Activated CD4-positive, alpha-beta T cell treated with anti-CD3 and anti-CD28 coated beads, Interleukin-2, amount 50 U/mL, for 1 hour (primary cell): Measurements from ENCODE around the gene CDCA8.

Experiments used
- DNase-seq: peaks from one replicate; pipeline ENCODE4 v3.0.0-alpha.2; 2020

CDCA8 gene

DNA sequence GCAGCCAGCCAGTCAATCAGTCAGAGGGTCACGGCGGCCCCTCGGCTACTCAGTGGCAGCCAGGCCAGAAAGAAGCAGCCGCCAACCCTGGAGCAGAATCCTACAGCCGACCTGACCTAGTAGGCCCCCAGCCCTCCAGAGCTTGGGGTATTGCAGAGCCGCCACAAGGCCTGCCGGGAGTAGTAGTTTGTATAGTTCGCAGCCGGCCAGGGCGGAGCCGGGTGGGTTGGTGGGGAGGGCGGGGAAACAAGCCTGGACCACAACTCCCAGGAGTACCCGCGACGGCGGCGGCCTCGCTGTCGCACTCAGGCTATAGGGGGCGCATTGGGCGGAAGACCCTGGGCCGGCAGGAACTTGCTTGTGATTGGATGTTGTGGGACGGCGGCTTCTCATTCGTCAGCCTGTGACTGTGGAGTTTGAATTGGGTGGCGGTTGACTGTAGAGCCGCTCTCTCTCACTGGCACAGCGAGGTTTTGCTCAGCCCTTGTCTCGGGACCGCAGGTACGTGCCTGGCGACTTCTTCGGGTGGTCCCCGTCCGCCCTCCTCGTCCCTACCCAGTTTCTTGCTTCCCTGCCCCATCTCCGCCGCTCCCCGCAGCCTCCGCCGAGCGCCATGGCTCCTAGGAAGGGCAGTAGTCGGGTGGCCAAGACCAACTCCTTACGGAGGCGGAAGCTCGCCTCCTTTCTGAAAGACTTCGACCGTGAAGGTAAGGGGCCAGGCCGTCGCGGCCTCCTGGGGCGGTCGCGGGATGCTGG, at the start of gene CDCA8:
CDCA8 (plus strand) TSS at position 439 of the 756 bp plus-strand sequence; CDS start at position 614, 175 bp downstream.
- peak; percentile 98 for DNase-seq

DNA sequence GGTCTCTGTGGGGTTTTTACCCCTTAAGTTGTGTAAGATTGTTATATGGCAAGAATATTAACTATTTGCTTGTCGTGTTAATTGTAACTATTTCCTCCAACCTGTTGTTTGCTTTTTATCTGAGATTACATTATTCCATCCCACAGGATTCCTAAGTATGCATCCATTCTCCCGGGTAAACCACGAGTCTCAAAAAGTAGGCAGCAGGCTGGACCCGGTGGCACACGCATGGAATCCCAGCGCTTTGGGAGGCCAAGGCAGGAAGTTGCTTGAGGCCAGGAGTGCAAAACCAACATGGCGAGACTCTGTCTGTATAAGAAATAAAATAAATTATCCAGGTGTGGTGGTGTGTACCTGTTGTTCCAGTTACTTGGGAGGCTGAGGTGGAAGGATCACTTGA, 45.0 kb upstream of the CDCA8 start:
- DNase-seq, result no peak

DNA sequence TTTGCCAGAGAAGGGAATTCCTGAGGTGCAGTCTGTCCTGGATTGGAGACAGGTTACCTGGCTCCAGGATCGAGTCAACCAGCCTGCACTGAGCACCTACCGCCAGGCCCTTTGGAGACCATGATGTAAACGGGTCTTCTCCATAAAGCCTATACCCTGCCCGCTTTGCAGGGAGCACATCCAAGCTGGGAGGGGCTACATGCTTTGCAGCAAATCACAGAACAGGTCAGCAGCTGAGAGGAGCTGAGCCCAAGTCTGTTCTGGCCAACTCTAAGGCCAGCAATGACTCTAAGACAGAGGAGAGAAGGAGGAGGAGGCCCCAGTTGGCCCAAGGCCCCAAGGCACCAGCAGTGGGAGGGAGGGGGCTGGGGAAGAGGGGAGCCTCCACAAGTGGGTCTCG, 42.1 kb upstream of the CDCA8 start:
- DNase-seq, result no peak

DNA sequence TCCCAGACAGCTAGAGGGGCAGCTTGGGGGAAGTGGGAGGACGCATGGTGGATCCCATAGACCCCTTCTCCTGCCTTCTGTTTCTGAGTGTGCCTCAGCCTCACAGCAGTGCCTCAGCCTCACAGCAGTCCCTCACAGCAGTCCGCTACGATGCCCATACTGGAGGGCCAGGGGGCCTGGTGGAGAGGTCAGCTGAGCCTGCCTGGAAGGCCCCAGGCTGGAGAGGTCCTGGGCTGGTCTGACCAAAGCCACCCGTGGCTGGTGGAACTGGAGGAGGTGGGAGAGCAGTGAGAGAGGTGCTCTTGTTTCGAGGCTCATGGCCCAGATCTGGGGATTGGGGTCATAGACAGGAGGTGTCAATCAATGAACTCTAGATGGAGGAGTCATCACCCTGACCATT, 41.6 kb upstream of the CDCA8 start:
- no peak for DNase-seq

DNA sequence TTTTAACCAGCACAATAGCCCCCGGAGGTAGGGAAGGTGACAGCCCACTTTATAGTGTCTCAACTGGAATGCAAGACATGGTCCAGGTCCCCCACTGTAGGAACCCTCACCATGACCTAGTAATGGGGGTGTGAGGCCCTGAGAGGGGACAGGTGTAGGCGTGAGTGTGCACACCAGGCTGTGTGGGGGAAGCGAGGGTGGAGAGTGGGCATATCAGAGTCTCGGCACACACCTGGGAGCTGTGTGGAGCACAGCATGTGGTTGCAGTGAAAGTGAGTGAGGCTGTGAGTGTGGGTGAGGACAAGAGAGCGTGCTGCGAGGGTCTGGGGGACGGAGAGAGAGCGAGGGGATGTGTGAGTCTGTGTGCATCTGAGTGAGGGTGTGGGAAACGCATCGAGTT, 40.5 kb upstream of the CDCA8 start:
- no peak for DNase-seq

DNA sequence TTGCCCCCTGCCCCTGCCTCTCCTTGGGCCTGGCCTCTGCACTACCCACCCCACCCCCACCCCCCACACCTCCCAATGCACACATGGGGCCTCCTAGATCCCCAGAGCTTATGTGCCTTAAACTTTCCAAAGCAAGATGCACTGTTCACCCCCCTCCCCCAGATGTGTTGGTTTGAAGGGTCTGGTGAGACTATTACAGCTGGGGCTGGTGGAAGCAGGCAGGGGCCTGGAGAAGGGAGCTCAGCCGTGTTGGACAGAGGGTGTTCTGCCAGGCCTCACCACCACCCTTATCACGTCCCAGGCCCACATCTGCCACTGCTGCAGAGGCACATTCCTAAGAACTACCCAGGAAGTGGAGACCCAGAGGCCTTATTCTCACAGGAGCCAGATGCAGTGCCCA, 39.3 kb upstream of the CDCA8 start:
- DNase-seq, result no peak

DNA sequence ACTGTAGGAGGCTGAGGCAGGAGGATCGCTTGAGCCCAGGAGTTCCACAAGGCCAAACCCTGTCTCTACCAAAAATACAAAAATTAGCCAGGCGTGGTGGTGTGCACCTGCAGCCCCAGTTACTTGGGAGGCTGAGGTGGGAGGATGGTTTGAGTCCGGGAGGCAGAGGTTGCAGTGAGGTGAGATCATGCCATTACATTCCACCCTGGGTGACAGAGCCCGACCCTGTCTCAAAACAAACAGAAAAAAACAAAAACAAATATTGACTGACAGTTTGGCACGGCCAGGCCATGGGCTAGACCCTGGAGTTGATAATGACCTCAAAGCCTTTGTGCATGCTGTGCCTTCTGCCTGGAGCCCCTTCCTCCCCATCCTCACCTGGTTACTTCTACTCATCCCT, 38.4 kb upstream of the CDCA8 start:
- no peak for DNase-seq

DNA sequence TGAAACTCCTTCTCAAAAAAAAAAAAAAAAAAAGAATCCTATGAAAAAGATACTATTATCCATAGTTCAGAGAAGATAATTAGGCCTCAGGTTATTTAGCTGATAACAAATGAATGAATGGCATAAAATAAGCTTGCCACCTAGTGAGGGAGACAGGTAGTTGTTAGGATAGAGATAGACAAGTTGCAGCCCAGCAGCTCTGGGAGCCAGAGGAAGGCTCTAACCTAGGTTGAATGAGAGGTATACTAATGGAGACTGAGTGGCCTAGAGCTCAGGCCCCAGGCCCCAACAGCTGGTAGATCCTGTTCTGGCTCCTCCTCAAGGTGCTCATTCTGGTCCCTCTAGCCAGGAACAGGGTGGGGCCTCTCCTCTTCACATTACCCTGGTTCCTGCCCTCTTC, 37.0 kb upstream of the CDCA8 start:
- no peak for DNase-seq

DNA sequence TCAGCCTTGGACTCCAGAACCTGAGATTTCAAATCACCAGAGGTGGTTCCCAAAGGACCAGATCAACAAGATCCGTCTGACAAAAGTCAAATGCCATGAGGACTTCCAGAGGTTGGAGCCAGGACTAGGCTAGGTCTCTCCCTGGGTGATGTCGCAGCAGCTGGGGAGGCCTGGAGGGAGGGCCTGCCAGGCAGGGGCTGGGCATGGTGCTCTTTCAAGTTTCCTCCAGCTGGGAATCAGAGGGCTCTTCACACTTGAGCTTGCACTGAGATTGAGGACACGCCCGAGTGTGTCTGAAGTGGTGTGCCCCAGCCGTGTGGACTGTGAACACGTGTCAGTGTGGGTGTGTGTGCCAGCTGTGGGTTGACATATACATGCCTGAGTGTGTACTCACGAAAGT, 36.3 kb upstream of the CDCA8 start:
- no peak for DNase-seq

DNA sequence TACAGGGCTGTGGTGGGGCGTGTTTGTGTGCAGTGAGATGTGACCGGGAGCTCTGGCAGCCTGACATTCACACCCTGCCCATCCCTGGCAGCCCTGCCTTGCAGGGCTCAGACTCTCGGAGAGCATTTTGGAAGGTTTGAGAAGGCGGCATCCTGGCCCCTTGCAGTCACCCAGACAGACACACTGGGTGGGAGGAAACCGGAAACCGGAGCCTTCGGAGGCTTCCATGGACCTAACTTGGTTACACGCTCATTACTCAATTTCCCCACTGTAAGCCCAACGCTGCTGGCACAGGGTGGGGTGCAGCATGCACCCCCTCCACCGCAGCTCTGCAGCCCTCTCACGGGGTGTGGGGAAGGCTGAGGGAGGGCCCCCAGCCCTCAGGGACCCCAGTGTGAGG, 35.4 kb upstream of the CDCA8 start:
- DNase-seq, result no peak

DNA sequence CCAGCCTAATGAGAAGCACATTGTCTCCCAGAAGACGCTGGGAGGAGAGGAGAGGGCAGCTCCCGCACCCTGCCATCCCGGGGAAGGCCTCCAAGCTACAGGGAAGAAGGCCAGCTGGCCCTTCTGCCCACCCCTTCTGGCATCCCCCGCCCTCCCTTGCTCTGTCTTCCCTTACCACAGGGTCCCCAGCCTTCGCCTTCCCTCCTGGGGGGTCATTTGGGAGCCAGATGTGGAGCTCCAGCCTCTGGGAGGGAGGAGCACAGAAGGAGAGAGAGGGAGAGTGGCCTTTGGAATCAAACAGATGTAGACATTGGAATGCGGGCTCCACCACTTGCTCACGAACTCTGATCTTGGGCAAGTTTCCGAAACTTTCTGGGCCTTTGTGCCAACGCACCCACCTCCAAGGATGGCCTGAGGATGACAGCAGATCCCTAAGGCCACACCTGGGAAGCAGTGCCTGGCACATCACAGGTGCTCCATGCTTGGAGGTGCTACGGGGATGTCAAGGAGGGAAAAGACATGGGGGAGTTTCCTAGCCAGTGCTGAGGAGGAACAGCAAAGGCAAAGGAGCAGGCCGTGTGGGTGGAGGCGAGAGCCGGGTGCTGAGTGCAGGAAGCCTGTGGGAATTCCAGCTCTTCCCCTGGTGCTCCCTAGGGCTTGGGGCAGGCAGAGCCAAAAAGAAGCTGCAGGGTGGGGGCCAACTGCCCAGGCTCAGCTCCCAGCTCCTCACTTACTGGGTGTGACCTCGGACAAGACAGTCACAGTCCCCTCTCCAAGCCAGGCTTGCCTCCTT, 34.5 kb upstream of the CDCA8 start:
- DNase-seq, result no peak

DNA sequence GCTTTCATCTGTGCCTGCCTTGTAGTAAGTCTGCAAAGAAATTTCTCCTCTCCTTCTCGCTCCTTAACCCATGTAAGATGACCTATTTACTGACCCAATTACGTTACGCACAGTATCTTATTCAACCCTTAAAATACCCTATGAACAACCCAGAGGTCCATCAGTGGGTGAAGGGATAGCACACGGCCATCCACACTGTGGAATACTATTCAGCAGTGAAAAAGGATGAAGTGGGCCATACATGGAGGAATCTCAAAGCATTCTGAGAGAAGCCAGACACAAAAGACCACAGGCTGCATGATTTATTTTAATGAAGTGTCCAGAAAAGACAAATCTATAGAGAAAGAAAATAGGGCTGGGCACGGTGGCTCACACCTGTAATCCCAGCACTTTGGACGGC, 33.8 kb upstream of the CDCA8 start:
- DNase-seq, result no peak

DNA sequence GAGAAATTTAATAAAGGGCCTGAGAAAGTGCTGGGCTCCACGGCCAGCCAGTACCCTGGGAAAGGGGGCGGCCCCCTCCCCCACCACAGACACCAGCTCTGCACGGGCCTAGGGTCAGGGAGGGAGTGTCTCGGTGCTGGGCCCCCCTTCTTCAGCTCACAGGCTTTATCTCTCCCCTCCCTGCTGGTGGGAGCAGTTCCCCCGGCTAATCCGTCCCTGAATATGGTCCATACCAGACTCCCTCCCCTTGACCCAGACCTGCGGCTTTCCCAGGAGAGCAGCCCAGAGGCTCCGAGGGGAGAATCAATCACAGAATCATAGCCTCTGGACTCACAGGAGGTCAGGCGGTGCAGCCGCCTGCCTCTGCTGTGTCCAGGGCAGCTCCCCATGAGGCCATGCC, 31.7 kb upstream of the CDCA8 start:
- DNase-seq, result no peak

DNA sequence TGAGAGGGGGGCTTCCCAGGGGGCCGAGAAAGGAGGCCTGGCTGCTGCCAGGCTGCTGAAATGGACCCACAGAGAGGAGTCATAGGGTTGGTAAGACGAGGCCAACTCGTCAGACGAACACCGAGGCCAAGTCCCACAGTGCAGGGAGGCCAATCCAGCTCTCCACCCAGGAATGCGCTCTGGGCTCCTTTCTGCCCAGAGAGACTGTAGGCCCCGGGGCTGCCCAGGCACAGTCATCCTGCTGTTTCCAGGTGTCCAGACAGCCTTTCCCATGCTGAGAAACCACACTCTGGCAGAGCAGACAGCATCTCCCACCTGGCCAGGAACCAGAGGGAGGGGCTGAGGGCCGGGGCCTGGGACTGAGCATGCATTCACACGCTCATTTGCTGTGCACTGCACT, 30.9 kb upstream of the CDCA8 start:
- DNase-seq, result no peak

DNA sequence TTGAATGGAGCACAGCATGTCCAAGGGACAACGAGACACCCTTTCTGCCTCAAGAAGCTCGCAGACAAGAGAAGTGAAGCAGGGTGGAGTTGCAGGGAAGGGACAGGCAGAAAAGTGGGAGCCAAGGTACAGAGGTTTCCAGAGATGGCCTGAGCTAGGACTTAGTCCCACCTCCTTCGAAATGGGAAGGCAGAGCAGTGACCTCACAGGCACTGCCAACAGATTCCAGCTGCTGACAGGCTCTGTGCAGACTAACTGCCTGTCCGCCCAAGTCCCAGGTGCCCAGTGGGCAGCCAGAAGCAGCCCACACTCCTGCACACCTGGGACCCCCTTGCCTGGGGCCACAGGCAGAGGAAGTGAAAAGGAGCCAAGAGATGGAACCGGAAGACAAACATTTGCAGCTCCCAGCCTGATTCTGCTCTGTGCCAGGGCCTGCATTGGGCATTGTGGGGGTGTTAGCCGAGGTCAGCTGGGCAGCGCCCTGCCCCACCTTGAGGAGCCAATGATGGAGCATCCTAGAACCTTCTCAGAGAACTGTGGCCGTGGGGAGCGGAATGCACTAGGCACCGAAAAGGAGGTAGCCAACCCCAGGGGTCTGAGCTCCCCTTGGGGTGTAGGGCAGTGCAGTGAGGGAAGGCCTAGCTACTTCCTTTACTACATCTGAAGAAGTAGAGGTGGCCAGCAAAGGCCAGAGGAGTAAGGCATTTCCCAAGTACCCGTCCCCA, 30.1 kb upstream of the CDCA8 start:
- no peak for DNase-seq

DNA sequence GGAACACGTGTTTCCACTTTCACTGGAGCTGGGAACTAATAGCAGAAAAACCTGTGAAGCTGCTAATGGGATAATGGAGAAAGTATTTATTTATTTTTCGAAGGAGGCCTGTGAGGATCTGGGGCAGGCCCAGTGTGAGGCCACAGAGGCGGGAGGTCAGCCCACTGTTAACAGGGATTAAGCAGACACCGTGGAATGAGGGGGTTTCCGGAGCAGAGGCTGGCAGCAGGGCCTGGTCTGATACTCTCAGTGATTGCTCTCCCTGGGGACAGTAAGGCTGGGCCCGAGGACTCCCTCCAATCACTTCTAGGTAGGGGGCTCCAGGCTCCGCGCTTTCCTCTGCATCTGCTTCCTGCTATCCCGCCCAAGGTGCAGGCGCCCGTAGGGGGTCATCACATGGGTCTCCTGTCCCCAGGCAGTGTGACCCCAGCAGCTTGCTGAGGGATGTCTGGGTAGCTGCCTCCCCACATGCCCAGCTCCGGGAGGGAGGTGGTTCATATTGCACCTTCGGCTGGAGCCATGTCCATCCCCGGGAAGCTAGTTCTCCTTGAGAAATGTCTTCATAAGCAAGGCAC, 28.8 kb upstream of the CDCA8 start:
- DNase-seq, result no peak

DNA sequence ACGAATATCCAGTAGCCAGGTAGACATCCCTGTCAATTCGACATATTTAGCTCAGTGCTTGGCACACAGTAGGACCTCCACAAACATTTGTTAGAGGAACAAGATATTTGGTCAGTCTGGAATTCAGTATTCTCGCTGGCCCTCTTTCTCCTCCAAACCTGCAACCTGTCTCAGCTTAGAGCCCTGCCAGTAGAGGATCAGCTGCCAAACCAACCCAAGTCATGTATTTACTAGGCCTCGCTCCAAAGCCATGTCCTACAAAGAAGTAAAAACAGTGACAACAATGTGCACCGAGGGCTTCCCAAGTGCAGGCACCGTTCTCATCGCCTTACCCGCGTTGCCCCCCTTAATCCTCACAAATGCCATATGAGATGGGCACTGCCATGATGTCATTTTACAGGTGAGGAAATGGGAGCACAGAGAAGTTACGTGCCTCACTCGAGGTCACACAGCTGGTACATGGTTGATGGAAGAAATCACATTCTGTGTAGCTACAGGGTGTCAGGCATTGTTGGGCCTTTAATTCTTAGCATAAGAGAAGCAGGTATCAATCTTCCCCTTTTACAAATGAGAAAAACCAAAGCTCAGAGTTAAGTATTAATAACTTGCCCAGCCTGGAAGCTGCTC, 26.0 kb upstream of the CDCA8 start:
- no peak for DNase-seq

DNA sequence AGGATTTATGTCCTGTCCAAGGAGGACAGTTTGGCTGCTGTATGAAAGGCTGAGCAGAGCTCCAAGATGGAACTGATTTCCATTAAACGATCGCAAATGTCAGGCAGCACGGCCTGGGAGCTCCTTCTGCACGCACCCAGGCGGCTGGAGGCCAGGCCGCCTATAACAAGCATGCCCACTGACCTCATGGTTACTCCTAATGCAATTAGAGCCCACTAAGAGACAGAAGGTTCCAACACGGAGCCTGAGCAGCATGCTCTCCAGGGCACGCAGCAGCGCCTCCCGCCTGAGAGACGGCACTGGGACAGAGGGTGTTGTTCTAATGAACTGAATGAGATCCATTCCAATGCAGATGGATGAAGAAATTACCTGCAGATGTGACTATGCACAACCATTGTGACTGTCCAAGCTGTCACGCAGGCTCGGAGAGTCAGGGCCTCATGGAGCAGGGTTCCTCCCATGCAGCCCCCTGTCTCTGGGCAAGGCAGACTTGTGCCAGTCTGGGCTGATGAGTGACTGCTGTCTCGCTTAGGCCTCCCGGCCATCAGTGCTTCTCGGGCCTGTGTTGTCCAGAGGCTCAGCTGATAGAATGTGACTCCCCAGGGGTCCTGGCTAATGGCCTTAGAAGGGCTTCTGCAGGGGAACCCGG, 25.2 kb upstream of the CDCA8 start:
- no peak for DNase-seq

DNA sequence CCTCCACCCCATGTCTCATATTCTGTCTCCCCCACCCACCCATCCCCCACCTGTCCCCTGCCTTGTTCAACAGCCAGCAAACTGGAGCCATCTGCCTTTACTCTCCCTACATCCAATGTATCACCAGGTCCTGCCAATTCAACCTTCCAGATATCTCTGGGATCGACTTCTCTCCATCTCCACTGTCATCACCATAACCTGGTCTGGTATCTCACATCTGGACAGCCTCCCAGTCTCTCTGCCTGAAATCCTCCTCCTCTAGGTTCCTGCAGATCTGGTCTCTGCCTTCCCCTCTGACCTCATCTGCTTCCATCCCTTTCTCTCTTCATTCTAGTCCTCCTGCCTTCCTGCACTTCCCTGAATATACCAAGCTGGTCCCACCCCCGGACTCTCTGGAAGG, 22.2 kb upstream of the CDCA8 start:
- no peak for DNase-seq

DNA sequence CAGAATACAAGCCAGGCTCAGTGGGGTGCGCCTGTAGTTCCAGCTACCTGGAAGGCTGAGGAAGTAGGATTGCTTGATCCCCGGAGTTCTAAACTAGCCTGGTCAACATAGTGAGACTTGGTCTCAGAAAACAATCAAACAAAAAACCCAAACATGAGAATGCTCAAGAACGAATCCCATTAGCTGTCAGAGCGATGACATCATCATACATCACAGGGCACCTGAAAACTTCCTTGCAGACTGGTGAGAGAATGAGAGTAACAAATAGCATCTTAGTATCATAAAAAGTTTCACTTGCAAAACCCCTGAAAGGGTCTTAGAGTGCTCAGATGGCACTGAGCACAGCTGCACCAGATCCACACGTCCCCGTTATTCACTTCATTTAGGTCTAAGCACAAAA, 21.1 kb upstream of the CDCA8 start:
- DNase-seq, result no peak

DNA sequence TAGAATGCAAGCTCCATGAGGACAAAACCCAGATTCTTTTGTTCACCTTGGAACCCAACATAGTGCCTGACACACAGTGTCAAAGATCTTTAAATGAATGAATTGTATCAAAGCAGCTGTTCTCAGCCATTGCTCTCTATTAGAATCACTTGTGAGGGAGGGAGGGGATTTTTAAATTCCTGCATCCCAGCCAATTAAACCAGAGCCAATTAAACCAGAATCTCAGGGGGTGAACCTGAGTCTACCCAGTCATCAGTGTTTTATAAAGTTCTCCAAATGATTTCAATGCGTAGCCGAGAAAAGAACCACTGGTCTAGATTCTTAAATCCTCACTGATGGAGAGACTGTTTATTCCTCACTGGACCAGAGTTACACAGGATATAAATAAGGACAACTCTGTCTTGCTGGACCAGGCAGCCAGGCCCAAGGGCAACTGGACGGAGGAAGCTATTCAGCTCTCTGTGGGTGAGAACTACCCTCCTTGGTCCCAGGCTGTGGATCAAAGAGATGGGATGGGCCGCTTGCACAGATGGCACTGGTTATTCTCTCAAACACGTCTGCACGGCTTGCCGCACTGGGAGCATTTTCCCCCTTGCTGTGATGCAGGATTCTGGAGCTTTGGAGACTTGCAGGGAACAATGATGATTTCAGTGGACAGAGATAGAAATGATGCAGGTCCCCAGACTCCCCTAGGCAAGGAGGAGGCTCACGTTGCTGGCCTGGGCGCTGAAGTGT, 20.0 kb upstream of the CDCA8 start:
- DNase-seq, result no peak

DNA sequence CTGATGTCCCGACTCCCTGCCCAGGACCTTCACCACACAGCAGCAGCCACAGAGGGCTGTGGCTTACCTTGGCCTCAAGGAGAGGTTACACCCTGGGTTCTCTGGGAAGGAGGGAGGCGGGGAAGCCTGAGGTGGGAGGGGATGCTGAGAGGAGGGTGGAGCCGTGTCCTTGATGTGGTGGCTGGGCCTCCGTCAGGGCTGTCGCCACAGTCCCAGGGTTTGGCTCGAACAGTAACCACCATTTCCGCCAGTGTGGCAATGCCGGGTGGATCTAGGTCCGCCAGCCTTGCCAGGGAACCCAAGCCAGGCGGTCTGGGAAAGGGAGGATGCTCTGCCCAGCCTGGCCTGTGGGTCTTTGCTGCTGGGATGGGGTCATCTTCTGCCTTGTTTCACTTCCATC, 18.4 kb upstream of the CDCA8 start:
- DNase-seq, result peak; percentile 53
